ENCODE data around the gene GRAP2.

GRAP2 gene

DNA sequence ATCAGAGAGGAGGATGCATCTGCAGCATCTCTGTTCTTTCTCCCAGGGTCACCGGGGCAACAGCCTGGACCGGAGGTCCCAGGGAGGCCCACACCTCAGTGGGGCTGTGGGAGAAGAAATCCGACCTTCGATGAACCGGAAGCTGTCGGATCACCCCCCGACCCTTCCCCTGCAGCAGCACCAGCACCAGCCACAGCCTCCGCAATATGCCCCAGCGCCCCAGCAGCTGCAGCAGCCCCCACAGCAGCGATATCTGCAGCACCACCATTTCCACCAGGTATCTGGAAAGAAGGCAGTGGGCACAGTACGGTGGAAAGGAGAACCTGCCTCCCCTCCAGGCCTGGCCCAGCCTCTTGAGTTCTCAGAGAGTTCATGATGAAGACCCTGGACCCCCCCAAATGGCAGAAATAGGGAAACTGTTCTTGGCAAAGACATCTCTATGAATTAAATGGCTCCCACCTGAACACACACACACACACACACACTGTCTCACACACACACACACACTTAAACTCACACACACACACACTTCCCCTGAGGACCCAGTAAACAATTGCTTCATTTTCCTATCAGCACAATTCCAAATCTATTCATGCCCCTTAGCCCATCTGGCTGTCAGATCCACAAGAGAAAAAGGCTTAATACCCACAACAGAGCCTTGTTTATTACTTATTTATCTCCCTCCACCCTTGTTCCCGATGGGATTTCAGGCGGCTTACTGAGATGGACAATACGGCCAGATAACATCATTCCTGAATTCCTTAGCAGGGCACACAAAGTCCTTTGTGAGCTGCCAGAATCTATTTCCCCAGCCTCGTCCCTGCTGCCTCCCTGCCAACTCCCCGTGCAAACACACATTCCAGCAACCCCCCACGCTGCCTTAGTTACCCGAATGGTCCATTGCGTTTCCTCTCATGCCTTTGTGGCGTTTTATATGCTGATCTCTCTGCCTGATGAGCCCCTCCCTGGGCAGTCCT is 67.4 kb downstream of the GRAP2 start:
- TF ChIP-seq, protein P1, sequence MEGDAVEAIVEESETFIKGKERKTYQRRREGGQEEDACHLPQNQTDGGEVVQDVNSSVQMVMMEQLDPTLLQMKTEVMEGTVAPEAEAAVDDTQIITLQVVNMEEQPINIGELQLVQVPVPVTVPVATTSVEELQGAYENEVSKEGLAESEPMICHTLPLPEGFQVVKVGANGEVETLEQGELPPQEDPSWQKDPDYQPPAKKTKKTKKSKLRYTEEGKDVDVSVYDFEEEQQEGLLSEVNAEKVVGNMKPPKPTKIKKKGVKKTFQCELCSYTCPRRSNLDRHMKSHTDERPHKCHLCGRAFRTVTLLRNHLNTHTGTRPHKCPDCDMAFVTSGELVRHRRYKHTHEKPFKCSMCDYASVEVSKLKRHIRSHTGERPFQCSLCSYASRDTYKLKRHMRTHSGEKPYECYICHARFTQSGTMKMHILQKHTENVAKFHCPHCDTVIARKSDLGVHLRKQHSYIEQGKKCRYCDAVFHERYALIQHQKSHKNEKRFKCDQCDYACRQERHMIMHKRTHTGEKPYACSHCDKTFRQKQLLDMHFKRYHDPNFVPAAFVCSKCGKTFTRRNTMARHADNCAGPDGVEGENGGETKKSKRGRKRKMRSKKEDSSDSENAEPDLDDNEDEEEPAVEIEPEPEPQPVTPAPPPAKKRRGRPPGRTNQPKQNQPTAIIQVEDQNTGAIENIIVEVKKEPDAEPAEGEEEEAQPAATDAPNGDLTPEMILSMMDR (IDR thresholded peaks at IDR 0.05; ENCODE audit: low read depth, low read length, missing control alignments): no peak
- in situ Hi-C loops (cut with HindIII; ENCODE audit: low sequenced_read_pairs): no loop called here
- H3K4me3 ChIP-seq (ENCODE audit: low read depth, low read length): no peak overlapping the region
- no peak for DNase-seq (ENCODE audit: low read depth)

DNA sequence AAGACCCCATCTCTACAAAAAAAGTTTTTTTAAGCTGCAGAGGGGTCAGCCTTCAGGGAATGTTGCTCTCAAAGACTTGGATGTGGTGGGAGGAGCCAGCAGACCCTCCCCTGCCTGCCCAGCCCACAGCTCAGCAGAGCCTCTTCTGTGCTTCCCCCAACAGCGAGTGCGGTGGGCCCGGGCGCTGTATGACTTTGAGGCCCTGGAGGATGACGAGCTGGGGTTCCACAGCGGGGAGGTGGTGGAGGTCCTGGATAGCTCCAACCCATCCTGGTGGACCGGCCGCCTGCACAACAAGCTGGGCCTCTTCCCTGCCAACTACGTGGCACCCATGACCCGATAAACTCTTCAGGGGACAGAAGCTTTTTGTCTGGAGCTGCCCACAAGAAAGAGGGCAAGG is 69.9 kb downstream of the GRAP2 start:
- no peak for DNase-seq (ENCODE audit: low read depth)
- in situ Hi-C loops (cut with HindIII; ENCODE audit: low sequenced_read_pairs): no loop called here
- TF ChIP-seq, protein P1 (IDR thresholded peaks at IDR 0.05; ENCODE audit: low read depth, low read length, missing control alignments): no peak
- H3K4me3 ChIP-seq (ENCODE audit: low read depth, low read length): no peak overlapping the region

DNA sequence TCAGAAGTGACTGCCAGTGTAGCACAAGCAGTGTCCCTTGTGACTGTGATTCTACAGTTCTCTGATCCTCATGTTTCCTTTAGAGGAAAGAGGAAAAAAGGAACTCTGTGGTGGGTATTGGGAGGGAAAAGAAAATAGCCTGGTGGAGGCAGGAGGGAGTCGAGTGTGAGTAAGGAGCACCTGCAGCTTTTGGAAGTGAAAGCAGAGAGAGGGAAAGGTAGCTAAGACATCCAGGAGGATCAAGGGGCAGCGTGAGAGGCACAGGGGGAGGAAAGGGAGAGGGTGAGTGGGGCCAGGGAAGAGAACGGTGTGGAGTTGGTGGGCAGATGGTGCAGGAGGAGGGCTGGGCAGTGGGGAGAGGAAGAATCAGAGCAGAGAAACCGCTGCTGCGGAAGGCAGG is 71.8 kb downstream of the GRAP2 start:
- TF ChIP-seq, protein P1 (IDR thresholded peaks at IDR 0.05; ENCODE audit: low read depth, low read length, missing control alignments): no peak
- in situ Hi-C loops (cut with HindIII; ENCODE audit: low sequenced_read_pairs): no loop called here
- no peak overlapping the region for H3K4me3 ChIP-seq (ENCODE audit: low read depth, low read length)
- DNase-seq (ENCODE audit: low read depth): no peak

DNA sequence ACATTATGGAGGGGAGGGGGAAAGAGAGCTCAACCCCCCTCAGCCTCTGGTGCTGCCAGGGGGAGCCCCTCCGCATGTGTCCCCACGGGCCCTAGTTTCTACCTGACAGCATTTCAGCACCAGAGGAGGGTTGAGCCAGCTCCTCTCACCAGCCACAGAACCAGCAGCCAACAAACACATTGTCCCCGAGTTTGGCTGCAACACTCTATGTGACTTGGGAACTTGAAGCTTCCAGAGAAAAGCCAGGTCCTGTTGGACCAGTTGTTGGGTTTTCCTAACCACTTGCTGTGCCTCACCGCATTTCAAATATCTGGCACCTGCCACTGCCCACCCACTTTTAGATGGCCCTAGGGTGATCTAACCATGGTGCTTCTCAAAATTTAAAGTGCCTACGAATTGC is 72.8 kb downstream of the GRAP2 start:
- no peak overlapping the region for H3K4me3 ChIP-seq (ENCODE audit: low read depth, low read length)
- in situ Hi-C loops (cut with HindIII; ENCODE audit: low sequenced_read_pairs): no loop called here
- TF ChIP-seq, protein P1 (IDR thresholded peaks at IDR 0.05; ENCODE audit: low read depth, low read length, missing control alignments): no peak
- DNase-seq (ENCODE audit: low read depth): no peak

DNA sequence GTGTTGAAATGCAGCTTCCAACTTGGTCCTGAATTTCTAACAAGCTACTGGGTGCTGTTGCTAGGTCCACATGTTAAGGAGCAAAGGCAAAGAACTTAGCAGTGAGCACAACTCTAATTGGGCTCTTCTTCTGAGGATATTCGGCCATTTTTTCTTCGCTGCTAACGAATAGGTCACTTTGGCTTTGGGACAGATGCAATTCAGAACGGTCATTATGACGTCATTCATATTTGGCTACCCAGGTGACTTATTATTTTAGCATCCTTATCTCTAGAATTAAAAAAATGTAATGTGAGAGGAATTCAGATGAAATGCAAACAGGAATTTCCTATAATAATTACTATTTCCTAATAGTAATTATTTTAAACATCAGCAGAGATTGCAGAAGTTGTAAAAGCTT is 73.2 kb downstream of the GRAP2 start:
- in situ Hi-C loops (cut with HindIII; ENCODE audit: low sequenced_read_pairs): no loop called here
- TF ChIP-seq, protein P1 (IDR thresholded peaks at IDR 0.05; ENCODE audit: low read depth, low read length, missing control alignments): no peak
- DNase-seq (ENCODE audit: low read depth): no peak
- H3K4me3 ChIP-seq (ENCODE audit: low read depth, low read length): no peak overlapping the region

DNA sequence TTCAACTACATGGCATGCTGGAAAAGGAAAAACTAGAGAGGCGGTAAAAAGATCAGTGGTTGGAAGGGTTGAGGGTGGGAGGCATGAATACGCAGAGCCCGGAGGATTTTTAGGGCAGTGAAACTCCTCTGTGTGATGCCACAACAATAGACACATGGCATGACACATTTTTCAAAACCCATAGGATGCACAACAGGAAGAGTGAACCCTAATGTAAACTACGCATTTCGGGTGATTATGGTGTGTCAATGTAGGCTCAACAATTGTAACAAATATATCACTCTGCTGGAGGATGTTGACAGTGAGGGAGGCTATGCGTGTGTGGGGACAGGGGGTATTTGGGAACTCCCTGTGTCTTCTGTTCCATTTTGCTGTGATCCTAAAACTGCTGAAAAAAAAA is 78.2 kb downstream of the GRAP2 start:
- in situ Hi-C loops (cut with HindIII; ENCODE audit: low sequenced_read_pairs): no loop called here
- H3K4me3 ChIP-seq (ENCODE audit: low read depth, low read length): no peak overlapping the region
- TF ChIP-seq, protein P1 (IDR thresholded peaks at IDR 0.05; ENCODE audit: low read depth, low read length, missing control alignments): no peak
- no peak for DNase-seq (ENCODE audit: low read depth)
